Stomach (tissue), 9 donors: ENCODE data around the gene TBCCD1. TPM values are rescaled to one million over a fixed set of nuclear protein-coding genes. Genes with fewer than 3 reads are reported as not detected.
"Not testable (repeated sequence)": the region's sequence is repeated elsewhere in the genome, so short reads cannot be mapped to it uniquely, and the experiment has no call there.

Source experiments
- DNase-seq, 2 donors: peaks; one replicate each; pipeline versions ENCODE4 v3.0.0 to v3.0.0-alpha.2; 2013 to 2019
- H3K27ac ChIP-seq, 5 donors: fragments of 200-600 bp in 4 of 5; sonication (generic) in 4 of 5; one replicate each; pipeline ENCODE4 v1.5.1; 2013 to 2019; ENCODE audit warnings: mild to moderate bottlenecking in 1 of 5, moderate library complexity in 1 of 5
- H3K27me3 ChIP-seq, 3 donors: fragments of 200-600 bp; sonication (generic); one replicate each; pipeline ENCODE4 v1.5.1; 2017 to 2019; ENCODE audit warnings: mixed run types in 1 of 3
- H3K36me3 ChIP-seq, 4 donors: fragments of 200-600 bp; sonication (generic); 1 replicate in 3 of 4; 2 replicates in 1 of 4; pipeline ENCODE4 v1.5.1; 2016 to 2019
- H3K4me1 ChIP-seq, 4 donors: fragments of 200-600 bp; sonication (generic); one replicate each; pipeline ENCODE4 v1.5.1; 2016 to 2019
- H3K4me3 ChIP-seq, 4 donors: fragments of 200-600 bp; sonication (generic) in 3 of 4; one replicate each; pipeline ENCODE4 v1.5.1; 2016 to 2019; ENCODE audit warnings: mild to moderate bottlenecking in 1 of 4
- H3K9me3 ChIP-seq, 4 donors: fragments of 200-600 bp; sonication (generic); one replicate each; pipeline ENCODE4 v1.5.1; 2016 to 2019
- EP300 ChIP-seq: sonication (generic); formaldehyde crosslinking; IDR thresholded peaks from one replicate; pipeline ENCODE4 v1.6.1; 2017; ENCODE audit warnings: antibody characterized with exemption
- POLR2A ChIP-seq, 4 donors: fragments of 450-650 bp; IDR thresholded peaks; one replicate each; pipeline ENCODE4 v1.6.1; 2016; ENCODE audit warnings: antibody characterized with exemption in 4 of 4, control low read depth in 2 of 4, mild to moderate bottlenecking in 1 of 4, moderate library complexity in 1 of 4
- POLR2AphosphoS5 ChIP-seq, 3 donors: sonication (generic); formaldehyde crosslinking; IDR thresholded peaks; one replicate each; pipeline ENCODE4 v1.6.1; 2016; ENCODE audit warnings: antibody characterized with exemption in 3 of 3
- WGBS, 5 donors: extraction: QIAGEN DNeasy Blood & Tissue Kit in 3 of 5; methylation state at CpG; one replicate each; pipeline versions ENCODE4 v1.1.5 to v1.1.7; 2013 to 2018; 5-methylcytosine and 5-hydroxymethylcytosine counted together
- intact Hi-C: fragments of 100-400 bp; cut with DNase I; formaldehyde crosslinking; loops from one replicate; pipeline ENCODE4 v1.15.1; 2023; ENCODE audit warnings: low total_unique reads
- polyA plus RNA-seq, 3 donors: library from polyadenylated mRNA; stranded (reverse); fragments of 200-250 nt; gene quantifications; one replicate each; pipeline ENCODE4 v1.2.3, GENCODE V29; 2013
- total RNA-seq, 5 donors: library from RNA; depleted of rRNA; stranded (reverse); fragments of >200 nt; gene quantifications; one replicate each; pipeline versions ENCODE4 v1.1.0 to v1.2.3, GENCODE V29; 2014 to 2016
- TF ChIP-seq, protein P1 (sequence below), 7 experiments: fragments of 450-650 bp in 4 of 7; fragments of 200-600 bp in 3 of 7; sonication (generic) in 3 of 7; IDR thresholded peaks; one replicate each; pipeline ENCODE4 v1.5.1; 2016 to 2019; ENCODE audit warnings: antibody characterized with exemption in 7 of 7, control low read depth in 2 of 7, mild to moderate bottlenecking in 1 of 7
- donor health status: healthy with polysubstance abuse.
- donor health status: Bipolar disorder and iron deficiency.
- donor health status: healthy.

Gene TBCCD1
- total and polyA plus RNA-seq, 8 donors = 3.5 to 16.5 (median 7.6) TPM

DNA sequence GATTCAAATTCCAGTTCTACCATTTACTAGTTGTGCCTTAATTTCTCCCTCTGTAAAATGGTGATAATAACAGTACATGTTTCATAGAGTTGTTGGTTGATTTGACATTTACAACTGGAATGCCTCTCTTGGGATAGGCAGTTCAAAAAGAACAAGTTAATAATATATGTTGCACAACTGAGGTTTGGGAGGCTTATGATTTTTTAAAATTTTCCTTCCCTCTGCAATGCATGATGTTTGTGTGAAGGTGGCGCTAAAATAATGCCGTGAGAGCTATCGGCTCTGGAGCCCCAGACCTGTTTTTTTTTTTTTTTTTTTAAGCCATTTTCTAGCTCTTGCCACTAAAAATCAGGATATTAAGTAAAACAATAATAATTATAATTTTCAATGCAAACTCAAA lies 22.0 kb upstream of the TBCCD1 start:
- no peaks in the 10 kb centered on the region for H3K9me3 ChIP-seq
- H3K36me3 ChIP-seq = peaks cover 5 to 31% (median 22%) of the 10 kb centered on the region in 4 donors
- H3K27me3 ChIP-seq = no peaks in the 10 kb centered on the region
- peaks cover 0 to 11% (median 0%) of the 10 kb centered on the region in 4 donors for H3K4me1 ChIP-seq
- no peak overlapping the region for H3K27ac ChIP-seq
- no peak for DNase-seq
- TF ChIP-seq POLR2A (IDR thresholded peaks at IDR 0.05) = no peak
- TF ChIP-seq, protein P1, sequence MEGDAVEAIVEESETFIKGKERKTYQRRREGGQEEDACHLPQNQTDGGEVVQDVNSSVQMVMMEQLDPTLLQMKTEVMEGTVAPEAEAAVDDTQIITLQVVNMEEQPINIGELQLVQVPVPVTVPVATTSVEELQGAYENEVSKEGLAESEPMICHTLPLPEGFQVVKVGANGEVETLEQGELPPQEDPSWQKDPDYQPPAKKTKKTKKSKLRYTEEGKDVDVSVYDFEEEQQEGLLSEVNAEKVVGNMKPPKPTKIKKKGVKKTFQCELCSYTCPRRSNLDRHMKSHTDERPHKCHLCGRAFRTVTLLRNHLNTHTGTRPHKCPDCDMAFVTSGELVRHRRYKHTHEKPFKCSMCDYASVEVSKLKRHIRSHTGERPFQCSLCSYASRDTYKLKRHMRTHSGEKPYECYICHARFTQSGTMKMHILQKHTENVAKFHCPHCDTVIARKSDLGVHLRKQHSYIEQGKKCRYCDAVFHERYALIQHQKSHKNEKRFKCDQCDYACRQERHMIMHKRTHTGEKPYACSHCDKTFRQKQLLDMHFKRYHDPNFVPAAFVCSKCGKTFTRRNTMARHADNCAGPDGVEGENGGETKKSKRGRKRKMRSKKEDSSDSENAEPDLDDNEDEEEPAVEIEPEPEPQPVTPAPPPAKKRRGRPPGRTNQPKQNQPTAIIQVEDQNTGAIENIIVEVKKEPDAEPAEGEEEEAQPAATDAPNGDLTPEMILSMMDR (IDR thresholded peaks at IDR 0.05) = no peak
- no peak for TF ChIP-seq EP300
- no peak for TF ChIP-seq POLR2AphosphoS5 (IDR thresholded peaks at IDR 0.05)
- WGBS, 5 donors = 28 to 45% (median 33%) methylated on average over 3 of the region's 3 CpGs
- H3K4me3 ChIP-seq = no peak overlapping the region
- intact Hi-C loops = no loop called here

DNA sequence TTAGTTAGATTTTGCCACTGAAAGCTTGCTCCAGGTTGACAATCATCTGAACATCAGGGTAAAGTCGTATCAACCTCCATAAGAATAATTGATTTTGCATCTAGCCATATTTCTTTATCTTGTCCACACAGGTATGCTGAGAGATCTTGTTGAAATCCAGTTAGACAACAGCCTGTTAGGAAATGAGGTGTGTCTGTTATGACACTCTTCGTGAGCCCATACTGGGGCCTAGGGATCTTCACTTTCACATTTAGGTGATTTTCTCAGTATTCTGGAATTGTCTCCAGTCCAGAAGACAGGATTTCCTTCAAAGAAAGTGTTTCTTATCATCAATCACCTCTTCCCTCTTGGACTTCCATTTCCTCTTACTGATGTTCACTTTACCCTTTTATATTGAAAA lies 21.5 kb upstream of the TBCCD1 start:
- Histone ChIP-seq H3K4me3 (no peak overlapping the region), H3K9me3 (no peaks in the 10 kb centered on the region), H3K36me3 (peaks cover 10 to 35% (median 27%) of the 10 kb centered on the region in 4 donors), H3K27ac (no peak overlapping the region), H3K27me3 (no peaks in the 10 kb centered on the region), H3K4me1 (peaks cover 0 to 11% (median 0%) of the 10 kb centered on the region in 4 donors)
- TF ChIP-seq, protein P1 (IDR thresholded peaks at IDR 0.05) = no peak
- TF ChIP-seq EP300 (no peak), POLR2AphosphoS5 (IDR thresholded peaks at IDR 0.05) (no peak), POLR2A (IDR thresholded peaks at IDR 0.05) (no peak)
- 34 to 68% (median 54%) methylated on average over 2 of the region's 2 CpGs for WGBS, 5 donors
- no peak for DNase-seq
- intact Hi-C loops = no loop called here

DNA sequence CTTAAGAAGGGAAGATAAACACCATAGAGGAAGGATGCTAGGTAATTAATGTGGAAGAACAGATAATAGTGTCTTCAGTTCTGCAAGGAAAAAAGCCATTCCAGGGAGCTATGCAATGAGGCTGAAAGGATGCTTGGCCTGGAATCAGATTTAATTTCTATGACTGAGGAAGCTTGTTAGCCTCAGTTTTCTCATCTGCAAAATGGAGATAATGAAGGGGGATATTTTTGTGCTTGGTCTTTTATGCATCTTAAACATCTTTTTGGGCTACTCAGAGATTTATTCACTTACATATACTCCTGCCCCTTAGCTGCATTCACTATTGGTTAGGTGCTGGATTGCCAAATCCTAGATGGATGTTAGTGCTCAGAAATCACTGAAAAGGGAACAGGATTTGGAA lies 20.0 kb upstream of the TBCCD1 start:
- peaks cover 0 to 11% (median 0%) of the 10 kb centered on the region in 4 donors for H3K4me1 ChIP-seq
- no peaks in the 10 kb centered on the region for H3K9me3 ChIP-seq
- H3K4me3 ChIP-seq = no peak overlapping the region
- intact Hi-C loops = no loop called here
- TF ChIP-seq POLR2AphosphoS5 (IDR thresholded peaks at IDR 0.05) = no peak
- peaks cover 23 to 50% (median 42%) of the 10 kb centered on the region in 4 donors for H3K36me3 ChIP-seq
- no peaks in the 10 kb centered on the region for H3K27me3 ChIP-seq
- no peak for DNase-seq
- no peak overlapping the region for H3K27ac ChIP-seq

DNA sequence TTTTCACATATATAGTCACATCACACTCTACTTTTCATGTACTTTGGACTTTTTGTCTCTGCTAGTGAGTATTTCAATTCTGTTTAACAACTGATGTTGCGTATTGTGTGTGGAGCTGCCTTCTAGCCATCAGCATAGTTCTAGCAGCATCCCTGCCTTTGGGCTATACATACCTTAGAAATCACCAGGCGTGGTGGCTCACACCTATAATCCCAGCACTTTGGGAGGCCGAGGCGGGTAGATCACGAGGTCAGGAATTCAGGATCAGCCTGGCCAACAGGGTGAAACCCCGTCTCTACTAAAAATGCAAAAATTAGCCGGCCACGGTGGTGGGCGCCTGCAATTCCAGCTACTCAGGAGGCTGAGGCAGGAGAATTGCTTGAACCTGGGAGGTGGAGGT lies 19.1 kb upstream of the TBCCD1 start:
- H3K27me3 ChIP-seq, H3K4me3 ChIP-seq, DNase-seq, H3K9me3 ChIP-seq, H3K27ac ChIP-seq, intact Hi-C loops: not testable (repeated sequence)
- Histone ChIP-seq H3K36me3 (peaks cover 32 to 59% (median 51%) of the 10 kb centered on the region in 4 donors), H3K4me1 (peaks cover 0 to 11% (median 0%) of the 10 kb centered on the region in 4 donors)
- 81 to 97% (median 84%) methylated on average over 9 of the region's 9 CpGs for WGBS, 5 donors

DNA sequence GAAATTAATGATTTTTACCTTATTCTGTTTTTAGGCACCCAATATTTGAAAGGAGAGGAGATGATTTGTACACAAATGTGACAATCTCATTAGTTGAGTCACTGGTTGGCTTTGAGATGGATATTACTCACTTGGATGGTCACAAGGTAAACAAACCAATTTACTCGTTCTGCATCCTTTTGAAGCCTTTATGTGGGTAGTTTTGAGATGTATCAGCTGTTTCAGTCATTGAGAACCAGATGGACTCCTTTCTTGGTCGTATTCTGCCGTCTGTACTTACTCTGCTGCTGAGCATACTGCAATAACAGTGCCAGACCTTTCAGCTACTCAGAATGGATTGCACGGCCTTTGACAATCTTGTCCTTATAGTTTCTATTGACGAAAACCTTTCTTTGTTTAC lies 16.7 kb upstream of the TBCCD1 start:
- DNase-seq = no peak
- Histone ChIP-seq H3K9me3 (no peaks in the 10 kb centered on the region), H3K36me3 (peaks cover 47 to 83% (median 75%) of the 10 kb centered on the region in 4 donors), H3K27ac (no peak overlapping the region), H3K27me3 (no peaks in the 10 kb centered on the region), H3K4me1 (peaks cover 0 to 7% (median 0%) of the 10 kb centered on the region in 4 donors), H3K4me3 (no peak overlapping the region)
- intact Hi-C loops = no loop called here
- 69 to 75% (median 70%) methylated on average over 5 of the region's 5 CpGs for WGBS, 5 donors
- TF ChIP-seq POLR2AphosphoS5 (IDR thresholded peaks at IDR 0.05) = no peak
- no peak for TF ChIP-seq EP300
- TF ChIP-seq, protein P1 (IDR thresholded peaks at IDR 0.05) = no peak
- TF ChIP-seq POLR2A (IDR thresholded peaks at IDR 0.05) = no peak
